HepG2 (cell line): ENCODE measurements around the gene RPGRIP1. TPM values are rescaled to one million over a fixed set of nuclear protein-coding genes. Genes with fewer than 3 reads are reported as not detected.

Experiments
- CBX2 ChIP-seq, 2 experiments: fragments of 200-600 bp in 1 of 2; sonication (generic); formaldehyde crosslinking in 1 of 2; IDR thresholded peaks; 2 replicates each; pipeline versions ENCODE4 v1.7.0 to v1.8.1; 2018 to 2022; ENCODE audit warnings: low read depth in 2 of 2, low read length in 1 of 2, mild to moderate bottlenecking in 1 of 2, missing genetic modification reagents in 1 of 2
- FOXM1 ChIP-seq: sonication (generic); formaldehyde crosslinking; IDR thresholded peaks from 2 replicates; pipeline ENCODE4 v1.5.0; 2020; ENCODE audit warnings: missing genetic modification reagents
- HOXD1 ChIP-seq: sonication (generic); formaldehyde crosslinking; IDR thresholded peaks from 2 replicates; pipeline ENCODE4 v1.5.0; 2020; ENCODE audit warnings: missing genetic modification reagents
- MEIS2 ChIP-seq: sonication (generic); formaldehyde crosslinking; IDR thresholded peaks from 2 replicates; pipeline ENCODE4 v1.9.0; 2021; ENCODE audit warnings: mild to moderate bottlenecking, missing genetic modification reagents
- MTA1 ChIP-seq: sonication (generic); formaldehyde crosslinking; IDR thresholded peaks from 2 replicates; pipeline ENCODE4 v1.4.0; 2020; ENCODE audit warnings: missing genetic modification reagents, mild to moderate bottlenecking, borderline replicate concordance
- ZBTB38 ChIP-seq: sonication (generic); formaldehyde crosslinking; IDR thresholded peaks from 2 replicates; pipeline ENCODE4 v1.5.1; 2020; ENCODE audit warnings: mild to moderate bottlenecking, missing genetic modification reagents
- ZNF3 ChIP-seq: IDR thresholded peaks from 2 replicates; pipeline ENCODE4 v1.7.0; 2017; ENCODE audit warnings: inconsistent platforms
- ZNF557 ChIP-seq: sonication (generic); formaldehyde crosslinking; IDR thresholded peaks from 2 replicates; pipeline ENCODE4 v1.4.0; 2020; ENCODE audit warnings: missing genetic modification reagents
- ZNF674 ChIP-seq: sonication (generic); formaldehyde crosslinking; IDR thresholded peaks from 2 replicates; pipeline ENCODE4 v1.5.0; 2020; ENCODE audit warnings: low read depth, mild to moderate bottlenecking, missing genetic modification reagents
- polyA plus RNA-seq, 8 experiments: library from polyadenylated mRNA; depleted of rRNA in 3 of 8; stranded (reverse) in 7 of 8; unstranded in 1 of 8; fragments of >200 nt; fragmentation: Illumina TruSeq in 4 of 8; extraction: Trizol in 4 of 8; gene quantifications; 2 replicates each; pipeline versions ENCODE4 v1.2.1 to v1.2.3, GENCODE V29; 2011 to 2016; ENCODE audit warnings: low read depth in 4 of 8, missing spikeins in 1 of 8, mixed read lengths in 1 of 8; ENCODE audit not compliant: insufficient read depth in 1 of 8
- total RNA-seq, 5 experiments: library from RNA; depleted of rRNA; stranded (reverse); fragments of >200 nt; fragmentation: Illumina TruSeq; extraction: Trizol; gene quantifications; 2 replicates each; pipeline ENCODE4 v1.2.3, GENCODE V29; 2016; ENCODE audit warnings: low read depth in 1 of 5
- TF ChIP-seq, protein P1 (sequence below): sonication (generic); formaldehyde crosslinking; conservative IDR thresholded peaks from 2 replicates; pipeline ENCODE4 v1.4.0; 2020; ENCODE audit warnings: mild to moderate bottlenecking, missing genetic modification reagents, moderate library complexity
- TF ChIP-seq, protein P2 (sequence below), 2 experiments: sonication (generic) in 1 of 2; formaldehyde crosslinking in 1 of 2; IDR thresholded peaks; 2 replicates each; pipeline versions ENCODE4 v1.4.0 to v1.6.1; 2016 to 2020; ENCODE audit warnings: borderline replicate concordance in 1 of 2, low read depth in 1 of 2, mild to moderate bottlenecking in 1 of 2, missing genetic modification reagents in 1 of 2
- TF ChIP-seq, protein P3 (sequence below), 2 experiments: sonication (generic) in 1 of 2; formaldehyde crosslinking in 1 of 2; IDR thresholded peaks; 2 replicates each; pipeline versions ENCODE4 v1.4.0 to v1.6.1; 2018 to 2020; ENCODE audit warnings: missing genetic modification reagents in 2 of 2, borderline replicate concordance in 1 of 2, low read depth in 1 of 2, mild to moderate bottlenecking in 1 of 2, missing biosample characterization in 1 of 2
- TF ChIP-seq, protein P4 (sequence below): sonication (generic); formaldehyde crosslinking; conservative IDR thresholded peaks from 2 replicates; pipeline ENCODE4 v1.8.1; 2023; ENCODE audit warnings: missing genetic modification reagents

The RPGRIP1 gene
- total and polyA plus RNA-seq, 2 of the 13 experiments (the other 11 are each of a cell fraction or from before 2014, with no cell fraction given) = 0.13 to 1.1 TPM

DNA sequence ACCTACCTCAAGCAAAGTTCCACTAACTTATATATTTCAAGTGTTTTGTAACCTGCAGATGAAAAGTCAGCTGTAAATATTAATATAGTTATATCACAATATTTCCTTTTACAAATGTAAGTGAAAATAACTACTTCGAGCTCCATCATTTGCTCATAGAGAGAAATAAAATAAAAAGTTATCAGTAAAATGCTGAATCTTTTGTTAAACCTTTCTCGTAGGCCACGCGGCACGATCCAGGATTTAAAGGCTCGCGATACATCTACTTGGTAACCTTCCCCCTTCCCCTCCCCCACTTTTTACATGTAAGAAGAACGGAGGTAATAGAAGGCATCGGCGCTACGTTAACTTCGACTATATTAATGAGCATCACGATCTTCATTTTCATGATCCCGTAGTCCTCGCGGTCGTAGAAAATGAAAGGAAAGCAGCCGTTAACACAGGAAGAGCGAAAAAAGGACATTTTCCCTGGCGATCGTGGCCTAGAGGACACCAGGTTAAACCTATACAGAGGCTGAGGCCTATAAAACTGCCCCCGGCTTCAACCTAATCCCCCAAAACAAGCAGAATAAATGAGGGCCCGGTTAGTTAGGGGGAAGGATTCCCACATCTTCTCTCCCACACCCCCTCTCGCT, 11.1 kb upstream of the RPGRIP1 start (continued):
- TF ChIP-seq, protein P1, sequence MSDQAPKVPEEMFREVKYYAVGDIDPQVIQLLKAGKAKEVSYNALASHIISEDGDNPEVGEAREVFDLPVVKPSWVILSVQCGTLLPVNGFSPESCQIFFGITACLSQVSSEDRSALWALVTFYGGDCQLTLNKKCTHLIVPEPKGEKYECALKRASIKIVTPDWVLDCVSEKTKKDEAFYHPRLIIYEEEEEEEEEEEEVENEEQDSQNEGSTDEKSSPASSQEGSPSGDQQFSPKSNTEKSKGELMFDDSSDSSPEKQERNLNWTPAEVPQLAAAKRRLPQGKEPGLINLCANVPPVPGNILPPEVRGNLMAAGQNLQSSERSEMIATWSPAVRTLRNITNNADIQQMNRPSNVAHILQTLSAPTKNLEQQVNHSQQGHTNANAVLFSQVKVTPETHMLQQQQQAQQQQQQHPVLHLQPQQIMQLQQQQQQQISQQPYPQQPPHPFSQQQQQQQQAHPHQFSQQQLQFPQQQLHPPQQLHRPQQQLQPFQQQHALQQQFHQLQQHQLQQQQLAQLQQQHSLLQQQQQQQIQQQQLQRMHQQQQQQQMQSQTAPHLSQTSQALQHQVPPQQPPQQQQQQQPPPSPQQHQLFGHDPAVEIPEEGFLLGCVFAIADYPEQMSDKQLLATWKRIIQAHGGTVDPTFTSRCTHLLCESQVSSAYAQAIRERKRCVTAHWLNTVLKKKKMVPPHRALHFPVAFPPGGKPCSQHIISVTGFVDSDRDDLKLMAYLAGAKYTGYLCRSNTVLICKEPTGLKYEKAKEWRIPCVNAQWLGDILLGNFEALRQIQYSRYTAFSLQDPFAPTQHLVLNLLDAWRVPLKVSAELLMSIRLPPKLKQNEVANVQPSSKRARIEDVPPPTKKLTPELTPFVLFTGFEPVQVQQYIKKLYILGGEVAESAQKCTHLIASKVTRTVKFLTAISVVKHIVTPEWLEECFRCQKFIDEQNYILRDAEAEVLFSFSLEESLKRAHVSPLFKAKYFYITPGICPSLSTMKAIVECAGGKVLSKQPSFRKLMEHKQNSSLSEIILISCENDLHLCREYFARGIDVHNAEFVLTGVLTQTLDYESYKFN (CRISPR knock-in tag) = no peak
- TF ChIP-seq FOXM1 (CRISPR knock-in tag) = no peak
- no peak for TF ChIP-seq MTA1 (CRISPR knock-in tag)
- no peak for TF ChIP-seq ZNF3 (CRISPR knock-in tag)
- TF ChIP-seq, protein P2, sequence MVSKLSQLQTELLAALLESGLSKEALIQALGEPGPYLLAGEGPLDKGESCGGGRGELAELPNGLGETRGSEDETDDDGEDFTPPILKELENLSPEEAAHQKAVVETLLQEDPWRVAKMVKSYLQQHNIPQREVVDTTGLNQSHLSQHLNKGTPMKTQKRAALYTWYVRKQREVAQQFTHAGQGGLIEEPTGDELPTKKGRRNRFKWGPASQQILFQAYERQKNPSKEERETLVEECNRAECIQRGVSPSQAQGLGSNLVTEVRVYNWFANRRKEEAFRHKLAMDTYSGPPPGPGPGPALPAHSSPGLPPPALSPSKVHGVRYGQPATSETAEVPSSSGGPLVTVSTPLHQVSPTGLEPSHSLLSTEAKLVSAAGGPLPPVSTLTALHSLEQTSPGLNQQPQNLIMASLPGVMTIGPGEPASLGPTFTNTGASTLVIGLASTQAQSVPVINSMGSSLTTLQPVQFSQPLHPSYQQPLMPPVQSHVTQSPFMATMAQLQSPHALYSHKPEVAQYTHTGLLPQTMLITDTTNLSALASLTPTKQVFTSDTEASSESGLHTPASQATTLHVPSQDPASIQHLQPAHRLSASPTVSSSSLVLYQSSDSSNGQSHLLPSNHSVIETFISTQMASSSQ (IDR thresholded peaks at IDR 0.05; ENCODE audit: low read depth) = no peak
- TF ChIP-seq, protein P2 (CRISPR knock-in tag; IDR thresholded peaks at IDR 0.05; ENCODE audit: borderline replicate concordance) = no peak
- no peak for TF ChIP-seq CBX2 (IDR thresholded peaks at IDR 0.05; ENCODE audit: low read depth, low read length)
- TF ChIP-seq CBX2 (CRISPR knock-in tag; IDR thresholded peaks at IDR 0.05; ENCODE audit: low read depth) = no peak
- no peak for TF ChIP-seq ZBTB38
- TF ChIP-seq, protein P3, sequence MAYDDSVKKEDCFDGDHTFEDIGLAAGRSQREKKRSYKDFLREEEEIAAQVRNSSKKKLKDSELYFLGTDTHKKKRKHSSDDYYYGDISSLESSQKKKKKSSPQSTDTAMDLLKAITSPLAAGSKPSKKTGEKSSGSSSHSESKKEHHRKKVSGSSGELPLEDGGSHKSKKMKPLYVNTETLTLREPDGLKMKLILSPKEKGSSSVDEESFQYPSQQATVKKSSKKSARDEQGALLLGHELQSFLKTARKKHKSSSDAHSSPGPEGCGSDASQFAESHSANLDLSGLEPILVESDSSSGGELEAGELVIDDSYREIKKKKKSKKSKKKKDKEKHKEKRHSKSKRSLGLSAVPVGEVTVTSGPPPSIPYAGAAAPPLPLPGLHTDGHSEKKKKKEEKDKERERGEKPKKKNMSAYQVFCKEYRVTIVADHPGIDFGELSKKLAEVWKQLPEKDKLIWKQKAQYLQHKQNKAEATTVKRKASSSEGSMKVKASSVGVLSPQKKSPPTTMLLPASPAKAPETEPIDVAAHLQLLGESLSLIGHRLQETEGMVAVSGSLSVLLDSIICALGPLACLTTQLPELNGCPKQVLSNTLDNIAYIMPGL (CRISPR knock-in tag; IDR thresholded peaks at IDR 0.05; ENCODE audit: borderline replicate concordance in 1 of 2, low read depth in 1 of 2) = peak in 1 of 2 experiments; percentile 10; a peak in 1 of 4 replicates
- TF ChIP-seq, protein P4, sequence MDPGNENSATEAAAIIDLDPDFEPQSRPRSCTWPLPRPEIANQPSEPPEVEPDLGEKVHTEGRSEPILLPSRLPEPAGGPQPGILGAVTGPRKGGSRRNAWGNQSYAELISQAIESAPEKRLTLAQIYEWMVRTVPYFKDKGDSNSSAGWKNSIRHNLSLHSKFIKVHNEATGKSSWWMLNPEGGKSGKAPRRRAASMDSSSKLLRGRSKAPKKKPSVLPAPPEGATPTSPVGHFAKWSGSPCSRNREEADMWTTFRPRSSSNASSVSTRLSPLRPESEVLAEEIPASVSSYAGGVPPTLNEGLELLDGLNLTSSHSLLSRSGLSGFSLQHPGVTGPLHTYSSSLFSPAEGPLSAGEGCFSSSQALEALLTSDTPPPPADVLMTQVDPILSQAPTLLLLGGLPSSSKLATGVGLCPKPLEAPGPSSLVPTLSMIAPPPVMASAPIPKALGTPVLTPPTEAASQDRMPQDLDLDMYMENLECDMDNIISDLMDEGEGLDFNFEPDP (CRISPR knock-in tag) = 0 out of 2 replicates have a peak, but pooled peaks have one; percentile 86
- TF ChIP-seq HOXD1 (CRISPR knock-in tag) = no peak
- no peak for TF ChIP-seq ZNF674 (CRISPR knock-in tag)
- TF ChIP-seq MEIS2 (CRISPR knock-in tag) = no peak
- no peak for TF ChIP-seq ZNF557
